GM21515 (cell line): Measurements from ENCODE around the gene SHPK.

Experiments used
- ATAC-seq: cut with Tn5 transposase; IDR thresholded peaks from one replicate; pipeline ENCODE4 v1.9.1; 2021; ENCODE audit not compliant: unreplicated experiment

Gene SHPK

DNA sequence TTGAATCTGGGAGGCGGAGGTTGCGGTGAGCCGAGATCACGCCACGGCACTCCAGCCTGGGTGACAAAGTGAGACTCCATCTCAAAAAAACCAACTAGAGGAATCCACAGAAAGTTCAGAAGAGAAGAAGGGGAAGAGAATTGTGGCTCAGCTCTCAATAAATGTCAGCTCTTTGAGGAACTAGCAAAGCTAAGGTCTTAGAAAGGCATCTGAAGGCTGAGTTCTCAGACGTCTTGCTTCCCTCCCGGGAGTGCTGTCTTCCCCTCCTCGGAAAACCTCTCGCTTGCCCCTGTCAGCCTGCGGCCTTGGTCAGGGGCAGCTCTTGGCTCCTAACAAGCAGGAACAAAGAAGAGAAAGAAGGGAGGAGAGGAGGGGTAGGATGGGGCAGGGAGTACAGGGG lies 5.3 kb downstream of the SHPK start:
- no peak for ATAC-seq

DNA sequence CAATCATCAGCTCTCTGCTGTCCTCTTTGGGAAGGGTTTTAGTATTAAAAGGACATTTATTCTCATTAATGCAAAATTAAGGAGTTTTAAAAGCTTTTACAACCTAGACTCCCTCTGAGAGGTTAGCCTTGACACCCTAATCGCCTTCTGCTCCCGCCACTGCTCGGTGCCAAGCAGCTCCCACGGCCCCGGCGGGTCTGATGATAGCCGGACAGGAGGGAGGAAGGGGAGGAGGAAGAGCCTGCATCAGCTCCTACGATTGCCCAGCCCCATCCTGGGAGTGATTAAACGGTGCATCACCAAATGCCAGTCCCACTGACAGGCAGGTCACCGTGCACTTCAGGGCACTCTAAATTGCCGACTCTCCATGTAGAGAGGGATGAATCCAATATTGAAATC lies 8.3 kb downstream of the SHPK start:
- no peak for ATAC-seq

DNA sequence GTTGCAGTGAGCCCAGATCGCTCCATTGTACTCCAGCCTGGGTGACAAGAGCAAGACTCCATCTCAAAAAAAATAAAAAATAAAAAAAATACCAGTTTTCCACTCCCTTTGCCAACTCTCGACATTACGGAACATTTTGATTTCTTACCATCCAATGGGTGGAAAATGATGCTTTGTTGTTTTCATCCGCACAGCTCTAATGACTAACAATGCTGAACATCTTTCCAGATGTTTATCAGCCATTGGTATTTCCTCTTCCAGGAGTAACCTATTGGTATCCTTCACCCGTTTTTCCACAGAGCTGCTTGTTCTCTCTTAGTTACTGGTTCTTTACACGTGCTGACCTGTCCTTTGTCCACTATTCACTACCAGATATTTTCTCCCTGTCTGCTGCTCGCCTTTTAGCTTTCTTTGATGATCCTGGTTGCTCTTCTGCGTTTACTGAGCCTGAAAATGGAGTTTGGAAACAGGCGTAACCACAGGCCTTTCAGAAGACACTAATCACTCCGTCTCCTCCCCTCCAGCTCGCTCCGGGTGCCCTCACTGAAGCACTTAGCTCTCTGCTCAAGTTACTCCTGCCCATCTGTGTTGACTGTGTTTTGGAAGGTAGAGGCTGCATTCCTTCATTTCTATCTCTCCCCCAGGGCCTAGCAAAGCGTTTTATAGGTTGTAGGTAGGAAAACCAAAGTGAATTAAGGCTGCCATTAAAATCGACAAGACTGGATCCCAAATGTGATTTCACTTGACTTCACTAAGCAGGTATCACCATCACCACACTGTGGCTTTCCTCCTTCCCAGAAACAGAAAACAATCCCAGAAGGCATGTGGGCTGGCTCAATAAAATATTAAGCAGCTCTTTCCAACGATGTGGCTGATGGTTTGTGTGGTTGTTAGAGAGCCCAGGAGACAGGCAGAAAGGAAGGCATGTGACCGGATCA lies 8.9 kb downstream of the SHPK start:
- no peak for ATAC-seq

DNA sequence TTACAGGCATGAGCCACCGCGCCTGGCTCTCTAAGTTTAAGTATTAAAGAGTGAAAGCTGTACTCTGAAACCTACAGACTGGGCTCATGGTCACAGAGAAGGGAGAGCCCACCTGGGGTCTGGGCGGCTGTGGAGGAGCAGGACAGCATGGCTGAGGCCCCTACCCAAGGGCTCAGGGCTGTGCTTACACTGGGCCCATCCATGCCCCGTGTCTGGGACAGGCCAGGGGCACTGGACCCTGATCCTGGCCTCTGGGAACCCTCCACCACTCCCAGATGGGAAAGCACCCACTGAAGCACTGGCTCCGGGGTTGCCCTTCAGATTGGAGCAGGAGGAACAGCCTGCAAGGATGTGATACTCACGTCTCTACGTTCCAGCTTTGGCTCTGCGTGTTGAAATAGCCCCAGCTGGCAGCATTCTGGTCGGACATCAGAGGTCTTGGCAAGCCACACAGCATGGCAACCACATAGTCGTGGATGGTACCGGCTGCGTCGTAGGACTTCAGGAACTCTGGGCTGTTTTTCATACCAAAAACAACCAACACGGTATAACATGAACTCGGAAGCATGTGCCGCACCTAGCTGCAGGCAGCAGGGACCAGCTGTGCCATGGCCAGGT lies 13.0 kb downstream of the SHPK start:
- no peak for ATAC-seq

DNA sequence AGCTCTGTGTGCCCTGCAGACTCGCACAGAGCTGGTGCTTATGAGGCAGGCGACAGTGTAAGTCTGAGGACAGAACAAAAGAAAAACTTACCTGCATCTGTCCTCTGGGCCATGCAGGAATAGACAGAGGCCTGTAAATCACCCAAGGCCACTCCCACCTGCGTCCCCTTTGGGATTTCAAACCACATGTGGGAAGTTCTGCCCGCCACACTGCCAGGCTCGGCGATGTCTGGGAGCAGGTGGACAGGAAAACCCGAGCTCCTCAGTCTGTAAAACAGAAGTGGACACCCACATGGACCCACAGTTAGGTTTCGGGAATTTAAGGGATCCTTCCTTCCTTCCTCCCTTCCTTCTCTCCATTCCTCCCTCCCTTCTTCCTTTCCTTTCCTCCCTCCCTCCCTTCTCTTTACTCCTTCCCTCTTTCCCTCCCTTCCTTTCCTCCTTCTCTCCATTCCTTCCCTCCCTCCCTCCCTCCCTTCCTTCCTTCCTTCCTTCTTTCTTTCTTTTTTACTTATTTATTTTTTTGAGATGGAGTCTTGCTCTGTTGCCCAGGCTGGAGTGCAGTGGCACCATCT lies 14.8 kb downstream of the SHPK start:
- no peak for ATAC-seq

DNA sequence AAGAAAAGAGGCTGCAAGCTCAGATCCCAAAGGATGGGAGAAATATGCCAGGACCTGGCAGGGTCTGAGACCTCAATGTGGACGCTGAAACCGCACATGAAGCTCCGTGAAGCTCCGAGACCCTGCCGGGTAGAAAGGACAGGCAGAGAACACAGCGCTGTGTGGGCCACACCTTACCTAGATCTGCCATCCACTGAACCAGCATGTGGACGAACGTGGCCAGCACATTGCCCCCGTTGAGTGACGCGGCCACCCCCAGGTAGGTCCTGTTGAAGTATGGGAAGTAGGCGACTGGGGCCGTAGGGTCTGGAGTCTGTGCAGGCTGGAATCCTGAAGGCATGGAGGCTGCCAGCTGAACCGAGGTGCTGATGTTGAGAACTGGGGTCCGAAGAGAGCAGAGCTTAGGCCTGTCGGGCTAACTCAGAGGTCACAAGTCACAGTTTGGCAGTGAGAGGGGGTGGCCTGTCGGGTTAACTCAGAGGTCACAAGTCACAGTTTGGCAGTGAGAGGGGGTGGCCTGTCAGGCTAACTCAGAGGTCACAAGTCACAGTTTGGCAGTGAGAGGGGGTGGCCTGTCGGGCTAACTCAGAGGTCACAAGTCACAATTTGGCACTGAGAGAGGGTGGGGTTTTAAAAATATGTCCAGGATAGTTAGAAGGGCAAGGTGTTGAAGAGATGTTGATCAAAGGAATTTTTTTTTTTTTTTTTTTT lies 20.7 kb downstream of the SHPK start:
- ATAC-seq: no peak

DNA sequence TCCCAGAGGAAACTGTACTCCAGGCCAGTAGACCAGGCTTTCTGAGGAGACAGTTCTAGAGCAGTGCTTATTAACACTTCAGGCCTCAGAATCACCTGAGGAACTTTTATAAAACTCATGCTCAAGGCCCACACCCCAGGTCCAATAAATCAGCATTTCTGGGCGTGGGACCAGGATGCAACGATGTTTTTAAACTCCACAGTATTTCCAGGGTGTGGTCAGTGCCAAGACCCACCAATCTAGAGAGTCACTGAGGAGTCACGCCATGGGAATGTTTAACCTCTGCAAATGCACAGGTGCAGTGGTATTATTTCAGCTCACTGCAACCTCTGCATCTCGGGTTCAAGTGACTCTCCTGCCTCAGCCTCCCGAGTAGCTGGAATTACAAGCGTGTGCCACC lies 22.9 kb downstream of the SHPK start:
- ATAC-seq: no peak

DNA sequence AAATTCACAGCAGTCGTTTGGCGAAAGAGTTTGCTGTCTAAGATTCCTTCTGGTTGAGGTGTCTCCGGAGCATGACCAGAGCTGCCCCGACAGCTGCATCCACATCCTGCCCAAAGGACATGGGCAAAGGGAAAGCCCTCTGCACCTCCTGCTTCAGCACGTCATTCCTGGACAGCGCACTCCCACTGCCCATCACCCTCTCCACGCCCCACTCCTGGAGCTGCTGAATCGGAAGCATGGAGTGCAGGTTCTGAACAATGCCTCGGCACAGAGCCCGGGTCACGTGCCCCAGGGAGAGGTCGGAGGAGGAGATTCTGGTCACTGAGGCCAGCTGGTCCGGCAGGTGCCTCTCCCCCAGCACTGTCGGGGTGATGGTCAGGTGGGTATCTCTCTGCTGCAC lies 25.5 kb downstream of the SHPK start:
- no peak for ATAC-seq

DNA sequence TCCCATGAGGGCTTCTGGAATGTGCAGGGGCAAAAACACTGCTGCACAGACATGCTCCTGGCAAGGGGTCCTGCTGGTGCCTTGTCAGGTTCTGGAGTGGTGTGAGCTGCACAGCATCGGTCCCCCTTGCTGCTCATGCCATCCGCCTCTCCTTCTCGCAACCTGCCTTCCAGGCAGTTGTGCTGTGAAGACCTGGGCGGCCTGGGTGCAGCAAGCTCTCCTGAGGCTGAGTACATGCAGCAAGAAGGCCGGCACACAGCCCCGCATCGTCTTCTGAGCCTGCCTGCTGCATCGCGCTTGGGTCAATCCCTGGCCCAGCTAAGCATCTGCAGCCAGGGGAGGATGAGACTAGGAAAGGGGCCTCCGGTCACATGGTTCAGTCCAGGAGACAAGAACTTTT lies 26.4 kb downstream of the SHPK start:
- ATAC-seq: no peak

DNA sequence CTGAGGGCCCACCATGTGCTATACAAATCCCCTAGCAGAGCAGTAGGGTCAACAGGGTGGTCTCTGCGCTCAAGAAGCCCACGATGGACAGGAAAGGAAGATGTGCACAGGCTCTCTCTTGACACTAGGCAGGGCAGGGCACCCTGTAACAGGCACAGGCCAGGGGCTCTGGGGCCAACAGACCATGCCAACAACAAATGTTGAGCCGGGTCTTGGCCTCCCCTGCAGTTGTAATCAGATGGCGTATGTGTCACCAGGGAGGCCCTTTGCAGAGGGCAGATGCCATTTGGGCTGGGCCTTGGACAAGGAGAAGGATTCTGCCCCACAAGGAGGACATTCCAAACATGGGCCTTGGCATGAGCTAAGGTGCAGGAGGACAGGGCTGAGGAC lies 32.2 kb downstream of the SHPK start:
- ATAC-seq: no peak

DNA sequence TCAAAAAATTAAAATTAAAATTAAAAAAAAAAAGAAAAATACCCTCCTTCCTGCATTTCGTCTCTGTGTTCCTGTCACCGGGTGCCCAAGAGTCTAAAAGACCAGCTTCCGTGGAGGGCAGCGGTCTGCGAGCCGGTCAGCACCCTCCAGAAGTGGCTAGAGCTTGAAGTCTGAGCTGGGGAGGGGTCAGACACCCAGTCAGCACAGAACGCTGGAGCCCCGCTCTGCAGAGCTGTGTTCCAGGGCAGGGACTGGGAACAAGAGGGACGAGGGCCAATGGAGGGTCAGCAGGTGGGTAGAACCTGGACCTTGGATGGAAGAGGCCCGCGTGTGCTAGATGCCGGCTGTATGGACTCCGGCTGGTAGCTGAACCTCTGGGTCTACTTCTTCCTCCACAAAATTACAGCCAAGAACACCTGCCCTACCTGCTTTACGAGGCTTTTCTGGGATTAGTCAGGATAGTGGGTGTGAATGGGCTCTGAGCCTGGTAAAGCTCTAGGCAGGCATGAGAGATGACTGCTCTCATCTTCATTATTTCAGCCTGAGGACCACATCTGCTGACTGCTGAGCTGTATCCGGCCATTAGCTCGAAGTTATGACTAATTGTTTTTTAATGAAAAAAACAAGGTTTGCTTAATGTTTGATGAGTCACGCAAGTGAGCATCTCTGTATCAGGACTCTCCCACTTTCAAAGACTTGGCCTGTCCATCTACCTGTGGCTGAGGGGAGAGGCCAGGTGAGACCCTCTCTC lies 32.8 kb downstream of the SHPK start:
- no peak for ATAC-seq

DNA sequence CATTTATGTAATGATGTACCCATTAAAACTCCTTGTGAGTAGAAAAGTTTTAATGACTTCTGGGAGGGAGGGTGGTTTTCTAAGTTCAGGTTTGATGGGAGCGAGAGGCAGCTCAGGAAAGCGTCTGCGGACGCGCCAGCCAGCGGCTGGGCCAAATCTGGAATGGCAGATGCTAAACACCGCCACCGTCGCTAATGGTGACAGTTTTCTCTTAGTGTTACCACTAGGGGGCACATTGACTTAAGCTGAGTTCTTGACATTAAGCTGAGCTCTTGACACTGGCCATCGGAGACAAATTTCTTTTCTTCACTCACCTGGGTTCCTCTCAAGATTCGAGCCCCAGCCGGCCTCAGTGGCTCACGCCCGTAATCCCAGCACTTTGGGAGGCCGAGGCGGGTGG lies 33.6 kb downstream of the SHPK start:
- ATAC-seq: no peak

DNA sequence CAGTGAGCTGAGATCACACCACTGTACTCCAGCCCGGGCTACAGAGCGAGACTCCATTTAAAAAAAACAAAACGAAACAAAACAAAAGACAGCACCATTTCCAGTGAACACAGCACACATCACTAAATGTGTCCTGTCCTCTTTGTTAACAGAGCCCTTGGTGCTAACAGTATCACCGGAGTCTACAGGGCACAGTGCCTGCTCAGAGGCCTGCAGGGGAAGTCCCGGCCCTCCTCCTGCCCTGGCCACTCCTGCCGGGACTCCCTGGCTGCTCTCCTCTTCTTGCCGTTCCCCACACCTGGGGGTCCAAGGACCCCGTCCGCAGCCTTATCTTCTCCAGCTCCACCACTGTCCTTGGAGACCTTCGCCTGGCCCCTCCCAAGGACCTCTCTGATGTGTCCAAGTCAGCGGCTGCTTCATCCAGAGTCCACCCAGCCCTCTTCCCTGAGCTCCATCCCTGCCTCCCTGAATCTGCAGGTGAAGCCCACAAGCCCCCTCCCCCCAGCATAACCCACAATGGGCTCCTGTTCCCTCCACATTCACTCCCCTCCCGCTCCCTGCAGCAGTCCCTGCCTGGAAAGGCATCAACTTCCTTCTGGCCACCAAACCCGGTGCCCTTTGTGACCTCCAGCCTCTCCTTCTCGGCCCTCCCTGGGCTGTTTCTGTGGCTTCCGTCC lies 35.4 kb downstream of the SHPK start:
- ATAC-seq: no peak

DNA sequence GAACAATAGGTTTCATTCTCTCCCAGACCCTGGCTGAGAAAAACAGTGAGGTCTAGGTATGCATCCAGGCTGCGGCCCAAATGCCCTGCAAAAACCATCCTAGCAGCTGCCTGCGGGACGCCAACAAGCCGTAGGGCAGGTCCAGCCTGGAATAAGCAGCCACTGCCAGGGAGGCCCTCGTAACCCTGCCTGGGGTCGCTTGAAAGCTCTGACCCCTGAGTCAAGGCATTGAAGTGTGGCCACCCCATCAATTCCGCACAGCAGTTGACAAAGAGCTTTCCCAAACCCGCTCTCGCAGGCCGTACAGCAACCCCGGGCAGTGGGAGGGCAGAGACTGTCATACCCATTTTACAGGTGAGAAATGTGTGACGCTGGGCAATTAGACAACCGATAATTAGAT lies 38.0 kb downstream of the SHPK start:
- ATAC-seq: no peak

DNA sequence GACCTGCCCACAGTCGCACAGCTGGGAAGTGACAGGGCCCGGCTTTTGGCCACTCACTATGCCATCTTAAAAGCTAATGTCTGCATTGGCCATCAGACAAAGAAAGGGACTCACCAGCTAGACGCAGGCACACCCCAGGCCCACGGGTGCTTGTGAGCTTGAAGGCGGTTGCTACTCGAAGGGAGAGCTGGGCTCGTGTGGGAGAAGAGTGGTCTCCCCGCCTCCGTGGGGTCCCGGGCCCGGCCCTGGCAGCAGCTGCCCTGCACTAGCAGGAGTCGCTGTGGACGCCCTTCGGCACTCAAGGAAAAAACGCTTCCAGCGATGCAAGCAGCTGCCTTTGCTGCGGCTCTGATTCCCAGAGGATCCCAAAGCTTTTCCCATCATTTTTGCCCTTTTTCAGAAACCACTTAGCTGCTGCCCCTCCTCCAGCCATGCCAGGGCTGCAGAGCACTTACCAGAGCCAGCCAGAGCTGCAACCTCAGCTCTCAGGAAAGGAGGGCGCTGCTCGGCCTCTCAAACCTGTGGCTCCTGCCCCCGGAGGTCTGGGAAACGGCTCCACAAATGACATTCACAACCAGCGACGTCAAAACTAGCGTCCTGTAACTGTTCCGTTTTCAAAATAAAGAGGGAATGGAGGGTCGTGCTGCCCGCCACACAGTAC lies 39.1 kb downstream of the SHPK start:
- no peak for ATAC-seq

DNA sequence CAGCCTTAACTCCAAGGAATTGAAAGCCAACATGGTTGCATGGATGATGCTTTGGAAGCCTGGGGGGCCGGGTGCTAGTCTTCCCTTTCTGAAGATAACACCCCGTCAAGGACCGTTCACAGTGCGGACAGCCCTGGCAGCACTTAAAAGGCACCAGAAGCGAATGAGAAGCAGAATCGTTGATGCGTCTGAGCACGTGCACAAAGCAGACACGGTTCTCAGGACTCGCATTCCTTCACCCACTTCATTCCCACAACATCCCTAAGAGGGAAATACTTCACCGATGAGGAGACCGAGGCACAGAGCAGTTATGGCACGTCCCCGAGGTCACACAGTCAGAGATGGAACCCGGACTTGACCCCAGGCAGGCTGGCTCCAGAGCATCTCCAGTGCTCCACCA lies 41.1 kb downstream of the SHPK start:
- no peak for ATAC-seq

DNA sequence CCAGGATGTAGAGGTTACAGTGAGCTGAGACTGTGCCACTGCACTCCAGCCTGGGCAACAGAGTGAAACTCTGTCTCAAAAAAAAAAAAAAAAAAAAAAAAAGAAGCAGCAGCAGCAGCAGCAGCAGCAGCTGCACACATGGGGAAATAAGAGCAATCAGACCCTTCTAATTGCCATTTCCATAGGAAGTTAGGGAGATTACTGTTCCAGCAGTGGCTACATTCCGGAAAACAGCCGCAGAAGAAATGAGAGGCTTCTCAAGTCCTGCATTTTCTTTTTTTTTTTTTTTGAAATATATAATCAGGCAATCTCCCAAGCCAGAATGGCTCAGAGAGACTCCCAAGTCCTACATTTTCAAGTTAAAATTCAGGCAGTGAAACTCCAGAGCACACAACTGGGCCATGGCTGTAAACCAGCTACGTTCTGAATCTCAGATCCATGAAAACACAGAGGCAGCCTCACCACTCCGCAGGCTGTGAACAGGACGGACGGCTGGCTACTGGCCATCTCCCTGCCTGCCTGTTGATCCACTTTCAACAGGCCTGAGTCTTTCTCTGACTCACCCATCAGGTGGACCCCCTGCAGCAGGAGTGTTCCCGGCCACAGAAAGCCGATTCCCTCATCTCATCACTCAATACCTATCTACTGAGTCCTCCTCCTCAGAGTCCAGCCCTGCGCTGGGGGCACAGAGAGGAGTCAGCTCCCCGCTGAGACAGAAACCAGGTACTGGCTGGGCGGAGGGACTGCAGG lies 41.8 kb downstream of the SHPK start:
- ATAC-seq: no peak

DNA sequence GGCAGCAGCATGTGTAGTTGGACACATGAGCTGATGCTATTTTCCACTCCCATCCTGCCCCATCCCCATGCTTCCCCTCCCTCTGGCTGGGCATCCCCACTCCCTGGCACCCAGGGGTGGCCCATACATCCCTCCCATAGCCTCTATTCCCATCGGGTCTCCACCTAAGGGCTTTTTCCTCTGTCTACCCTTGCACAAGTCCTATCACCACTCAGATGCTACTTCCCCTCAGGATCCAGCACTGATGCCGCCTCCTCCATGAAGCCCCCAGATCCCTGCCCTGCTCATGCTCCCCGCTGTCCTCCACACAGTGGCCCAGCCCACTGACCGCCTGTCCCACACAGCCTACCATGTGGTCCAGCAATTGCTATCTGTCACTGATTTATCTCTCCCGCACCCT lies 42.7 kb downstream of the SHPK start:
- no peak for ATAC-seq

DNA sequence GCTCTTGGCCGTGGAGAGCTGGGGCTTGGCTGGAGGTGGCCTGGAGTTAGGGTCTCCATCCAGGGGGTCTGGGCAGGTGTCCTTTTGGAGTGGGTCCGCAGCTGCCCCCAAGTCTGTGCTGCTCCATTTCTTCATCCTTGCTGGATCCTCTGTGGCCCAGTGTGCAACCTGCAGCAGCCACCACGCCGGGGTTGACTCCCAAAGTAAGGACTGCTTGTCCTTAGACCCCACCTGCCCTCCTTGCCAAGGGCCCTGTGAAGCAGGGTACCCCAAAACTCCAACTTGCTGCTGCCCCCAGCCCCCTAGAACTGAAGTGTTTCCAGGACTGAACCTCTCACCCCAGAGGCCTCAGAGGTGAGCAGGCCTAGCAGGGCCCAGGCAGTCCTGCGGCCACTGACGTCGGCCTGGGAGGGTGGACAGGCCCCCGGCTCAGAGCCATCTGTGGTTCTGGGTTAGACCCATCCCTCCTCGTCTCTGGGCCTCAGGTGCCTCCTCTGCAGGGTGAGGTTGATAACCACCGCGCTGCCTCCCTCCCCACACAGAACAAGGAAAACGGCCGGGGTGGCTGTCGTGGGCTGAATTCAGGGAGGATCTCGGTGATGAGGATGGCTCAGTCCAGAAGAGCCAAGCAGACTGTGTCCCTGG lies 43.7 kb downstream of the SHPK start:
- no peak for ATAC-seq
